GM10266 (cell line): ENCODE results near the gene GP1BB.

ENCODE experiments used
- DNase-seq: peaks from one replicate; pipeline ENCODE4 v3.0.0; 2012; ENCODE audit errors: extremely low spot score
- CTCF ChIP-seq: IDR thresholded peaks from 2 replicates; pipeline ENCODE4 v1.5.1; 2012; ENCODE audit warnings: mild to moderate bottlenecking, low read depth; ENCODE audit not compliant: control insufficient read depth, insufficient read depth; ENCODE audit errors: missing control alignments

Gene GP1BB

GRCh38 chr22:19769393-19769715 is 46.0 kb downstream of the GP1BB start:
- TF ChIP-seq CTCF, result no peak

GRCh38 chr22:19770349-19771220 is 47.2 kb downstream of the GP1BB start:
- no peak for DNase-seq
- TF ChIP-seq CTCF, result no peak

More at GRCh38 chr22:19769393-19769715, 46.0 kb downstream of the GP1BB start:
- DNase-seq, result no peak

GRCh38 chr22:19772422-19772672 is 49.0 kb downstream of the GP1BB start:
- no peak for TF ChIP-seq CTCF
- no peak for DNase-seq

GRCh38 chr22:19772673-19773469 is 49.5 kb downstream of the GP1BB start:
- peak; percentile 32 for TF ChIP-seq CTCF
- DNase-seq, result peak; percentile 52

GRCh38 chr22:19773470-19774040 is 50.2 kb downstream of the GP1BB start:
- no peak for DNase-seq
- no peak for TF ChIP-seq CTCF
